Measurements from ENCODE around the gene CYS1. TPM values are rescaled to one million over a fixed set of nuclear protein-coding genes. Genes with fewer than 3 reads are reported as not detected.

Gene CYS1
- polyA plus RNA-seq, 1 experiment = 2.5 TPM

DNA sequence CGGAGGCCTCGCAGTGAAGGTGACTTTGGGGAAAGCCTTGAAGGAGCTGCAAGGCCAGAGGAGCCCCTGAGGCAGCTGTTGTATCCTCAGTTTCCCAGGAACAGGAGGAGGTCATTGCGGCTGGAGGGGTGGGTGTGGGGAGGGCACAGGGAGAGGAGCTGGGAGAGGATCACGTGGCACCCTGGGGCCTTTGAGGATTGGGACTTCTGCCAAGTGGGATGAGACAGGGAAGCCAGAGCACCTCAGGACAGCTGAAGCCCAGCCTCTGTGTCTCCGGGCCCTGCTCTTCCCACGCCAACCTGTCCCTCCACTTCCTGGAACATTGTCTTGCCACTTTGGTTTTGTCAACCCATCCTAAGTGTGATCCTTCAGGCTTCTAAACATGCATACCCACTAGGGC lies 23.0 kb upstream of the CYS1 start:
- ChIA-PET POLR2A (no interaction called here), CTCF (interaction anchor here (1.2 to 1.7 kb wide), 3 partner anchors 11 to 332 kb away, joined by 3 to 6 read pairs (median 5); no protein-coding TSS in a partner anchor)
- TF ChIP-seq, protein P1, sequence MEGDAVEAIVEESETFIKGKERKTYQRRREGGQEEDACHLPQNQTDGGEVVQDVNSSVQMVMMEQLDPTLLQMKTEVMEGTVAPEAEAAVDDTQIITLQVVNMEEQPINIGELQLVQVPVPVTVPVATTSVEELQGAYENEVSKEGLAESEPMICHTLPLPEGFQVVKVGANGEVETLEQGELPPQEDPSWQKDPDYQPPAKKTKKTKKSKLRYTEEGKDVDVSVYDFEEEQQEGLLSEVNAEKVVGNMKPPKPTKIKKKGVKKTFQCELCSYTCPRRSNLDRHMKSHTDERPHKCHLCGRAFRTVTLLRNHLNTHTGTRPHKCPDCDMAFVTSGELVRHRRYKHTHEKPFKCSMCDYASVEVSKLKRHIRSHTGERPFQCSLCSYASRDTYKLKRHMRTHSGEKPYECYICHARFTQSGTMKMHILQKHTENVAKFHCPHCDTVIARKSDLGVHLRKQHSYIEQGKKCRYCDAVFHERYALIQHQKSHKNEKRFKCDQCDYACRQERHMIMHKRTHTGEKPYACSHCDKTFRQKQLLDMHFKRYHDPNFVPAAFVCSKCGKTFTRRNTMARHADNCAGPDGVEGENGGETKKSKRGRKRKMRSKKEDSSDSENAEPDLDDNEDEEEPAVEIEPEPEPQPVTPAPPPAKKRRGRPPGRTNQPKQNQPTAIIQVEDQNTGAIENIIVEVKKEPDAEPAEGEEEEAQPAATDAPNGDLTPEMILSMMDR (IDR thresholded peaks at IDR 0.05; ENCODE audit: insufficient read depth, low read depth, low read length) = no peak
- Histone ChIP-seq H3K36me3 (ENCODE audit: control insufficient read depth, insufficient read depth, low read length) (no peaks in the 10 kb centered on the region), H3K27me3 (ENCODE audit: control insufficient read depth, insufficient read depth, low read length) (no peaks in the 10 kb centered on the region), H3K4me3 (ENCODE audit: low read depth, low read length) (no peak overlapping the region)
- DNase-seq (ENCODE audit: low read depth) = no peak

DNA sequence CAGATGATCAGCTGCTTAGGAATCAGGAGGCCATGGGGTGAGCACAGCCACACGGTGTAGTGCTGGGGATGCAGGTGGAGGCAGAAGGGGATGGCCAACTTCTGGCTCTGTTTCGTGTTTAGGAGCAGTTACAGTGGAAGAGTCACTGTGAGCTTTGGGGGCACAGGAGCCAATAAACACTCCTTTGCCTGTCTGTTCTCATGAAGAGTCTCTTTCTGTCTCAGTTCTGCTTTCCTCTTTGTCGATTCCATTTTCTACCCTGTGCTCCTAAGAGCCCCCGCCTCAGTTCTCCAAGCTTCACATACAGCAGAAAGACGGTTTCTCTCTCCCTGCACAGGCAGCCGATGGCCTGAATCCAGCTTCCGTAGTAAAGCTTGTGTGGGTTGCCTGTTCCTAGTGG lies 21.3 kb upstream of the CYS1 start:
- TF ChIP-seq, protein P1 (IDR thresholded peaks at IDR 0.05; ENCODE audit: insufficient read depth, low read depth, low read length) = no peak
- H3K4me3 ChIP-seq (ENCODE audit: low read depth, low read length) = no peak overlapping the region
- H3K36me3 ChIP-seq (ENCODE audit: control insufficient read depth, insufficient read depth, low read length) = no peaks in the 10 kb centered on the region
- ChIA-PET CTCF (interaction anchor here (1.0 to 2.1 kb wide), 3 partner anchors 22 to 333 kb away, joined by 4 to 9 read pairs (median 5); no protein-coding TSS in a partner anchor), POLR2A (no interaction called here)
- no peaks in the 10 kb centered on the region for H3K27me3 ChIP-seq (ENCODE audit: control insufficient read depth, insufficient read depth, low read length)
- no peak for DNase-seq (ENCODE audit: low read depth)

DNA sequence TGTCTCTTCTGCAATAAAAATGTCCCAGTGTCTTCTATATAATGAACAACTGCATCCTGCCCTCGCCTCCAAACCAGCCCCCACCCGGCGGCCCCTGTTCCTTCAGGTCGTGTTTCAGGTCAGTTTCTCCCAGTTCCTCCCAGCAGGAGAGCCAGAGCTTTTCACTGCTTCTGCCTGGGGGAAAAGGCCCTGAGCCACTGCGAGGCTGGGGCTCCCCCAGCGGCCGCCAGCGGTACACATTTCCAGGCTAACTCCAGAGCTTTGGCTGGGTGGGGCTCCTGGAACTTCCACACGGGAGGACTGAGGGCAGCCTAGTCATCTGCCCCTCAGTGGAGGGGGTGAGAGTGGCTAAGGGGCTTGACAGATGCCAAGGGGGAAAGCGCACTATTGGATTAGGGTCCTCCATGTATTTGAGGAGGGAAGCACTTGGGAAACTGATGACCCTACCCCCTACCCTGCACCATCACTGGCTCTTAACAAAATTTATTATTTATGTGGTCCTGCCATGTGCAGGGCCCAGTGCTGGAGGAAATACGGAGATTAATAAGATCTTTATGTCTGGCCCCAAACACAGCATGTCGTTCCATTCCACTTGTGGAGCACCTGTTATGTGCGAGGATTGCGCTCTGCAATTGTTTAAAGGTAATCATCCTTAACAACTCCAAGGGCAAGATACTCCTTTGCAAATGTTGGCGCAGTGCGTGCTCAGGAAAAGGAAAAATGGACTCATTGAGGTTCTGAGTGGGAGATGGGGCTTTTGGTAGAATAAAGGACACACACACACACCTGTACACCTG lies 17.3 kb upstream of the CYS1 start:
- no peaks in the 10 kb centered on the region for H3K36me3 ChIP-seq (ENCODE audit: control insufficient read depth, insufficient read depth, low read length)
- POLR2A ChIA-PET = no interaction called here

DNA sequence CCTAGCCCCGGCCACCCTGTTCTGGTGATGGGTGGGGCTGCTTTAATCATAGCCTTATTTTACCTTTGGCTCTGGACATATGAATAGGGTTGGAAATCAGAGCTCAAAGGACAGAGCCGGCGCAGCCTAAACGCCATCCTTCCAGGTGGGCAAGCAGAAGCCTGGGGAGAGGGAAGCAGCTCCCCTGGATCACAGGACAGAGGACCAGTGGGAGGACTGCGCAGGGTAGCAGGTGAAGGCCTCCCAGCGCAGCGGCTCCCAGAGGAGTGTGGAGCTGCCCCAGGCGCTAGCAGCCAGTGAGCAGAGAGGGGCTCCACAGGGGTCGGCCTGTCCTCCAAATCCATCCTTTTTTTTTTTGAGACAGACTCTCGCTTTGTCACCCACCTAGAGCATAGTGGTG lies 16.4 kb upstream of the CYS1 start:
- Histone ChIP-seq H3K4me3 (ENCODE audit: low read depth, low read length) (no peak overlapping the region), H3K27me3 (ENCODE audit: control insufficient read depth, insufficient read depth, low read length) (peaks cover 2% of the 10 kb centered on the region; the same call in 1 of the 2 replicates), H3K36me3 (ENCODE audit: control insufficient read depth, insufficient read depth, low read length) (no peaks in the 10 kb centered on the region)
- ChIA-PET POLR2A (no interaction called here), CTCF (interaction anchor here (0.6 to 6.3 kb wide), 23 partner anchors 11 to 588 kb away, joined by 3 to 118 read pairs (median 5); partner anchors contain the start of genes CYS1 and HPCAL1)
- DNase-seq (ENCODE audit: low read depth) = no peak
- TF ChIP-seq, protein P1 (IDR thresholded peaks at IDR 0.05; ENCODE audit: insufficient read depth, low read depth, low read length) = no peak

More for the DNA sequence above, 17.3 kb upstream of the CYS1 start:
- no peak overlapping the region for H3K4me3 ChIP-seq (ENCODE audit: low read depth, low read length)
- CTCF ChIA-PET = interaction anchor here (0.6 to 6.3 kb wide), 28 partner anchors 10 to 588 kb away, joined by 3 to 118 read pairs (median 4); partner anchors contain the start of genes CYS1 and HPCAL1
- no peak for DNase-seq (ENCODE audit: low read depth)
- TF ChIP-seq, protein P1 (IDR thresholded peaks at IDR 0.05; ENCODE audit: insufficient read depth, low read depth, low read length) = peak; percentile 99
- H3K27me3 ChIP-seq (ENCODE audit: control insufficient read depth, insufficient read depth, low read length) = no peaks in the 10 kb centered on the region

DNA sequence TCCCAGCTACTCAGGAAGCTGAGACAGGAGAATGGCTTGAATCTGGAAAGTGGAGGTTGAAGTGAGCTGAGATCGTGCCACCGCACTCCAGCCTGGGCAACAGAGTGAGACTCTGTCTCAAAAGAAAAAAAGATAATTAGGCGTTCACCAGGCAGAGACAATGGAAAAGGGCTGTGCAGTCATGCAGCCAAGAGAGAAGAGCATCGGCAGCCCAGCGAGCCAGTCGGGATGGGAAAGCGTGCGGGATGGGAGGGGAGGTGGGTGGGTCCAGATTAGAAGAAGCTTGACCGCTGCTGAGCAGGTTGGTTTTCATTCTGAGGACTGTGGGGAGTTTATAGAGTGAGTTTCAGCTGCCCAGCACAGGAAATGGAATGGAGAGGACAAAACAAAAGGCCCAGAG lies 15.0 kb upstream of the CYS1 start:
- H3K27me3 ChIP-seq (ENCODE audit: control insufficient read depth, insufficient read depth, low read length) = peaks cover 12% of the 10 kb centered on the region
- no peak for DNase-seq (ENCODE audit: low read depth)
- no peak overlapping the region for H3K4me3 ChIP-seq (ENCODE audit: low read depth, low read length)
- POLR2A ChIA-PET = no interaction called here
- TF ChIP-seq, protein P1 (IDR thresholded peaks at IDR 0.05; ENCODE audit: insufficient read depth, low read depth, low read length) = no peak
- CTCF ChIA-PET = interaction anchor here (0.9 to 6.3 kb wide), 4 partner anchors 11 to 325 kb away, joined by 3 to 118 read pairs (median 52); partner anchors contain the start of gene CYS1
- H3K36me3 ChIP-seq (ENCODE audit: control insufficient read depth, insufficient read depth, low read length) = no peaks in the 10 kb centered on the region

All from BJ (cell line).